GM12865 (cell line): Measurements from ENCODE around the gene THEM4.

ENCODE experiments used
- DNase-seq: peaks from one replicate; pipeline ENCODE4 v3.0.0; 2010; ENCODE audit warnings: low read depth
- H3K4me3 ChIP-seq: 2 replicates; pipeline ENCODE4 v1.5.1; 2011; ENCODE audit warnings: mild to moderate bottlenecking, low read depth, low read length, control low read depth
- CTCF ChIP-seq: IDR thresholded peaks from 2 replicates; pipeline ENCODE4 v1.5.1; 2011; ENCODE audit warnings: low read length, control low read depth, low read depth, inconsistent platforms; ENCODE audit not compliant: insufficient read depth; ENCODE audit errors: missing control alignments

Gene THEM4

GRCh38 chr1:151834239-151834638, 75.1 kb downstream of the THEM4 start:
- no peak overlapping the region for H3K4me3 ChIP-seq
- TF ChIP-seq CTCF: no peak

GRCh38 chr1:151833172-151833900, 76.0 kb downstream of the THEM4 start:
- TF ChIP-seq CTCF: no peak
- DNase-seq: no peak
- H3K4me3 ChIP-seq: no peak overlapping the region

More at GRCh38 chr1:151834239-151834638, 75.1 kb downstream of the THEM4 start:
- DNase-seq: no peak

GRCh38 chr1:151832318-151832980, 76.9 kb downstream of the THEM4 start:
- no peak overlapping the region for H3K4me3 ChIP-seq
- TF ChIP-seq CTCF: no peak
- DNase-seq: no peak

- H3K4me3 ChIP-seq: no peak within 1 kb of the TSS
- TF ChIP-seq CTCF: no peak
- DNase-seq: no peak
Measured at GRCh38 chr1:151831605-151832004, 77.7 kb downstream of the THEM4 start, which contains the start of gene RORC. Gene RORC, minus strand, starts transcription at chr1:151831802. Its CDS starts 38 bp downstream, at chr1:151831764.

- TF ChIP-seq CTCF: no peak
- no peak overlapping the region for H3K4me3 ChIP-seq
- no peak for DNase-seq
Measured at GRCh38 chr1:151831256-151831591, 78.1 kb downstream of the THEM4 start.

GRCh38 chr1:151830055-151830454, 79.3 kb downstream of the THEM4 start:
- H3K4me3 ChIP-seq: no peak overlapping the region
- TF ChIP-seq CTCF: no peak
- DNase-seq: no peak

GRCh38 chr1:151829352-151830046, 79.8 kb downstream of the THEM4 start:
- no peak for DNase-seq
- H3K4me3 ChIP-seq: no peak overlapping the region
- no peak for TF ChIP-seq CTCF
